Measurements from ENCODE around the gene BTNL2. TPM values are rescaled to one million over a fixed set of nuclear protein-coding genes. Genes with fewer than 3 reads are reported as not detected.
"Not testable (repeated sequence)": the region's sequence is repeated elsewhere in the genome, so short reads cannot be mapped to it uniquely, and the experiment has no call there.

Gene BTNL2
- total RNA-seq, 1 experiment from 2014 or later, result not detected

GRCh38 chr6:32367644-32368043 lies 39.3 kb downstream of the BTNL2 start:
- H3K18ac ChIP-seq (ENCODE audit: insufficient read length, low read depth, low read length), result no peak overlapping the region
- H3K9me3 ChIP-seq (ENCODE audit: control insufficient read depth, low read depth, low read length), result no peaks in the 10 kb centered on the region
- H3K56ac ChIP-seq (ENCODE audit: insufficient read length, low read depth, low read length), result no peak overlapping the region
- Mint-ChIP-seq H3K27ac (no peak overlapping the region), H3K36me3 (ENCODE audit: insufficient read depth in 1 of 3, low read depth in 3 of 3) (no peaks in the 10 kb centered on the region), H3K27me3 (ENCODE audit: low read depth) (peaks cover 2% of the 10 kb centered on the region), H3K4me1 (0 out of 4 replicates have a peak, but pooled peaks cover 0 to 3% of the 10 kb centered on the region in 2 experiments), H3K9me3 (no peaks in the 10 kb centered on the region), H3K4me3 (no peak overlapping the region)
- no peak overlapping the region for H2BK5ac ChIP-seq (ENCODE audit: insufficient read length, low read length)
- no peak overlapping the region for H3T11ph ChIP-seq (ENCODE audit: low read length)
- WGBS (ENCODE audit: extremely low coverage, insufficient read length, low lambda C conversion rate), result no CpG with 5 or more reads among the region's 3 CpGs
- no peak for DNase-seq
- H3K23ac ChIP-seq (ENCODE audit: insufficient read length, low read depth, low read length), result no peak overlapping the region
- no peak overlapping the region for H2BK120ac ChIP-seq (ENCODE audit: low read depth, low read length, poor library complexity, severe bottlenecking)
- no peak overlapping the region for H2AFZ ChIP-seq (ENCODE audit: low read length)
- no peak overlapping the region for H4K91ac ChIP-seq (ENCODE audit: insufficient read length, low read depth, low read length)
- H3K14ac ChIP-seq (ENCODE audit: insufficient read depth, low read length), result no peak overlapping the region
- H3K27ac ChIP-seq (ENCODE audit: insufficient read length, low read depth, low read length), result no peak overlapping the region
- H4K5ac ChIP-seq (ENCODE audit: insufficient read length, low read depth, low read length), result no peak overlapping the region
- no peaks in the 10 kb centered on the region for H3K23me2 ChIP-seq (ENCODE audit: insufficient read length, low read depth, low read length, poor library complexity, severe bottlenecking)
- H2AK5ac ChIP-seq (ENCODE audit: insufficient read length, low read length), result no peak overlapping the region
- H3K4me2 ChIP-seq (ENCODE audit: insufficient read depth, insufficient read length, low read length), result no peak overlapping the region
- H4K8ac ChIP-seq (replicated peaks; ENCODE audit: insufficient read length, low read depth, low read length), result no peak overlapping the region
- no peak overlapping the region for H2BK12ac ChIP-seq (ENCODE audit: insufficient read length, low read depth, low read length)
- no peaks in the 10 kb centered on the region for H4K20me1 ChIP-seq (ENCODE audit: control insufficient read depth, insufficient read depth, insufficient read length)
- no peak overlapping the region for H3K4ac ChIP-seq (ENCODE audit: low read depth, low read length)
- no peak overlapping the region for H2BK15ac ChIP-seq (ENCODE audit: low read depth, low read length)
- H2BK20ac ChIP-seq (ENCODE audit: low read depth, low read length, poor library complexity, severe bottlenecking), result no peak overlapping the region
- no peaks in the 10 kb centered on the region for H3K79me1 ChIP-seq (ENCODE audit: insufficient read depth, low read depth, low read length, poor library complexity, severe bottlenecking)
- no peak for TF ChIP-seq CTCF (conservative IDR thresholded peaks at IDR 0.05)
- H3K79me2 ChIP-seq (ENCODE audit: insufficient read depth, low read length), result no peaks in the 10 kb centered on the region
- H3K27me3 ChIP-seq (ENCODE audit: insufficient read depth, low read length), result no peaks in the 10 kb centered on the region
- no peaks in the 10 kb centered on the region for H3K4me1 ChIP-seq (ENCODE audit: insufficient read depth, low read length)
- no peak overlapping the region for H3K9ac ChIP-seq (ENCODE audit: extremely low read depth, insufficient read length, low read length)

- not testable (repeated sequence) for H3K9me3 ChIP-seq (ENCODE audit: control insufficient read depth, low read depth, low read length); H3K14ac ChIP-seq (ENCODE audit: insufficient read depth, low read length); H3K27ac Mint-ChIP-seq; H3K9ac ChIP-seq (ENCODE audit: extremely low read depth, insufficient read length, low read length); H2BK5ac ChIP-seq (ENCODE audit: insufficient read length, low read length); H3K4me3 Mint-ChIP-seq; H3K4ac ChIP-seq (ENCODE audit: low read depth, low read length); H3K4me2 ChIP-seq (ENCODE audit: insufficient read depth, insufficient read length, low read length); H3K56ac ChIP-seq (ENCODE audit: insufficient read length, low read depth, low read length); H3K79me1 ChIP-seq (ENCODE audit: insufficient read depth, low read depth, low read length, poor library complexity, severe bottlenecking); H2AFZ ChIP-seq (ENCODE audit: low read length); H3K4me1 ChIP-seq (ENCODE audit: insufficient read depth, low read length); H3K27ac ChIP-seq (ENCODE audit: insufficient read length, low read depth, low read length); H2BK12ac ChIP-seq (ENCODE audit: insufficient read length, low read depth, low read length); H3K18ac ChIP-seq (ENCODE audit: insufficient read length, low read depth, low read length); H4K20me1 ChIP-seq (ENCODE audit: control insufficient read depth, insufficient read depth, insufficient read length); H3K9me3 Mint-ChIP-seq; H2BK15ac ChIP-seq (ENCODE audit: low read depth, low read length); H3K27me3 Mint-ChIP-seq (ENCODE audit: low read depth); H2BK20ac ChIP-seq (ENCODE audit: low read depth, low read length, poor library complexity, severe bottlenecking); H4K8ac ChIP-seq (replicated peaks; ENCODE audit: insufficient read length, low read depth, low read length); H2BK120ac ChIP-seq (ENCODE audit: low read depth, low read length, poor library complexity, severe bottlenecking); H4K5ac ChIP-seq (ENCODE audit: insufficient read length, low read depth, low read length); DNase-seq; H3K4me1 Mint-ChIP-seq; H4K91ac ChIP-seq (ENCODE audit: insufficient read length, low read depth, low read length); H3K23me2 ChIP-seq (ENCODE audit: insufficient read length, low read depth, low read length, poor library complexity, severe bottlenecking); H3K27me3 ChIP-seq (ENCODE audit: insufficient read depth, low read length); H2AK5ac ChIP-seq (ENCODE audit: insufficient read length, low read length); H3K23ac ChIP-seq (ENCODE audit: insufficient read length, low read depth, low read length); H3T11ph ChIP-seq (ENCODE audit: low read length); H3K79me2 ChIP-seq (ENCODE audit: insufficient read depth, low read length); H3K36me3 Mint-ChIP-seq (ENCODE audit: insufficient read depth in 1 of 3, low read depth in 3 of 3)
- no CpG with 5 or more reads among the region's 1 CpG for WGBS (ENCODE audit: extremely low coverage, insufficient read length, low lambda C conversion rate)
Observed at GRCh38 chr6:32359225-32359624, 47.8 kb downstream of the BTNL2 start.
